Progenitor cell of endocrine pancreas (in vitro differentiated cells): ENCODE results near the gene BTBD2. TPM values are rescaled to one million over a fixed set of nuclear protein-coding genes. Genes with fewer than 3 reads are reported as not detected.

Experiments
- DNase-seq: peaks from one replicate; pipeline ENCODE4 v3.0.0; 2021; ENCODE audit warnings: low spot score; ENCODE audit not compliant: unreplicated experiment
- H3K27ac Mint-ChIP-seq: 2 replicates; pipeline ENCODE4 v1.8.0; 2021; ENCODE audit warnings: mild to moderate bottlenecking, moderate library complexity, mixed read lengths
- H3K27me3 Mint-ChIP-seq: 2 replicates; pipeline ENCODE4 v1.8.0; 2021; ENCODE audit warnings: mixed read lengths
- H3K36me3 Mint-ChIP-seq: 2 replicates; pipeline ENCODE4 v1.8.0; 2022; ENCODE audit warnings: mixed read lengths; ENCODE audit not compliant: insufficient read depth
- H3K4me1 Mint-ChIP-seq: 2 replicates; pipeline ENCODE4 v1.8.0; 2021; ENCODE audit warnings: low read depth, mixed read lengths
- H3K4me3 Mint-ChIP-seq: 2 replicates; pipeline ENCODE4 v1.8.0; 2021; ENCODE audit warnings: low read depth, mild to moderate bottlenecking, moderate library complexity, mixed read lengths
- H3K9me3 Mint-ChIP-seq: 2 replicates; pipeline ENCODE4 v1.8.0; 2021; ENCODE audit warnings: low read depth, mixed read lengths
- CTCF ChIP-seq: fragments of 200-600 bp; sonication (generic); IDR thresholded peaks from one replicate; pipeline ENCODE4 v1.5.0; 2021; ENCODE audit warnings: antibody characterized with exemption, mild to moderate bottlenecking; ENCODE audit not compliant: unreplicated experiment
- total RNA-seq: library from RNA; stranded (reverse); gene quantifications from 2 replicates; pipeline ENCODE4 v1.2.1, GENCODE V29; 2021

Gene BTBD2
- total RNA-seq, 1 donor from 2014 or later, result 125 TPM

GRCh38 chr19:2042485-2043250, 27.2 kb upstream of the BTBD2 start:
- DNase-seq, result no peak
- peak overlapping the region; percentile 71 for H3K27ac Mint-ChIP-seq
- peak overlapping the region; percentile 41 for H3K4me3 Mint-ChIP-seq

GRCh38 chr19:2041683-2042484, 26.4 kb upstream of the BTBD2 start:
- H3K4me1 Mint-ChIP-seq, result no peaks in the 10 kb centered on the region
- no peaks in the 10 kb centered on the region for H3K9me3 Mint-ChIP-seq
- H3K27me3 Mint-ChIP-seq, result no peaks in the 10 kb centered on the region
- peak; percentile 98 for DNase-seq
- no peak for TF ChIP-seq CTCF
- H3K27ac Mint-ChIP-seq, result peak overlapping the region; percentile 71
- peaks cover 13% of the 10 kb centered on the region for H3K36me3 Mint-ChIP-seq
- H3K4me3 Mint-ChIP-seq, result peak overlapping the region; percentile 41

More at GRCh38 chr19:2042485-2043250, 27.2 kb upstream of the BTBD2 start:
- no peak for TF ChIP-seq CTCF
- Mint-ChIP-seq H3K4me1 (peaks cover under 1% of the 10 kb centered on the region), H3K27me3 (no peaks in the 10 kb centered on the region), H3K36me3 (peaks cover 13% of the 10 kb centered on the region), H3K9me3 (no peaks in the 10 kb centered on the region)

- no peak overlapping the region for H3K27ac Mint-ChIP-seq
- no peak for TF ChIP-seq CTCF
- H3K4me1 Mint-ChIP-seq, result no peaks in the 10 kb centered on the region
- no peaks in the 10 kb centered on the region for H3K9me3 Mint-ChIP-seq
- peak overlapping the region; percentile 35 for H3K4me3 Mint-ChIP-seq
- no peaks in the 10 kb centered on the region for H3K27me3 Mint-ChIP-seq
- no peak for DNase-seq
- H3K36me3 Mint-ChIP-seq, result peaks cover 13% of the 10 kb centered on the region
These were observed 25.8 kb upstream of the BTBD2 start for GRCh38 chr19:2041433-2041682.

GRCh38 chr19:2040647-2041432, 25.3 kb upstream of the BTBD2 start:
- Mint-ChIP-seq H3K27me3 (no peaks in the 10 kb centered on the region), H3K4me3 (no peak overlapping the region), H3K9me3 (no peaks in the 10 kb centered on the region), H3K27ac (peak overlapping the region; percentile 64), H3K4me1 (no peaks in the 10 kb centered on the region), H3K36me3 (peaks cover 13% of the 10 kb centered on the region)
- no peak for TF ChIP-seq CTCF
- DNase-seq, result no peak
